ENCODE results near the gene POGK.

POGK gene

GRCh38 chr1:166838766-166839599, at the start of gene POGK:
POGK (plus strand) TSS chr1:166839475; CDS start chr1:166840957, 1,482 bp downstream.
- peaks cover 22% of the 10 kb centered on the region for H3K36me3 ChIP-seq (ENCODE audit: control insufficient read depth, insufficient read depth, low read length)

DNA sequence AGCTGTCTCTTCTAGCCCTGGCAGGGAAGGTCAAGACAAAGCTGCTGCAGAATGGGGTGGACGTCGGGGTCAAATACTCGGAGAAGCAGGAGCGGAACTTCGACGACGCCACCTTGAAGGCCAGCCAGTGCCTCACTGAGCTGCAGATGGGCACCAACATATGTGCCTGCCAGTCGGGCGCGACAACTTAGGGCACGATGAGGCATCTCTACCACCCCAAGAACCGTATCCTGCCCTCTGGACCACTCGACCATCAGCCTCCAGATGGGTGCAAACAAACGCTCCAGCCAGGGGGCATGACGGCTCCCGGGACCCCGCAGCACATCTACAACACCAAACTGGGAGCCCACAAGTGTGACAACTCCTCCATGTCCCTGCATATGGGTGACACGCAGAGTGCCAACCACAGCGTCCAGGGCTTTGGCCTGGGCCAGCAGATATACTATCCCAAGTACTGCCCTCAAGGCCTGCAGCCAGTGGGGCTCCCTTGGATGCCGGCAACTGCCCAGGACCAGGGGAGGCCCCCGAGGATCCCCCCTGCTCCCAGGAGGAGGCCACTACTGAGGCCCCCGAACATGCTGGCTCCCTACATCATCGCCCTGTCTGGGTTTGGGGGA, 42.5 kb upstream of the POGK start:
- no peak for TF ChIP-seq CTCF (IDR thresholded peaks at IDR 0.05; ENCODE audit: insufficient read depth, low read length, poor library complexity, severe bottlenecking)
- DNase-seq (ENCODE audit: extremely low read depth, insufficient read length): peak; percentile 1
- no peaks in the 10 kb centered on the region for H3K36me3 ChIP-seq (ENCODE audit: control insufficient read depth, insufficient read depth, low read length)
- no peaks in the 10 kb centered on the region for H3K27me3 ChIP-seq (replicated peaks; ENCODE audit: control insufficient read depth, insufficient read depth, low read length)
- H3K4me3 ChIP-seq (replicated peaks; ENCODE audit: low read depth, low read length): no peak overlapping the region

More at GRCh38 chr1:166838766-166839599, at the start of gene POGK:
- peak; percentile 95 for DNase-seq (ENCODE audit: extremely low read depth, insufficient read length)
- peak within 1 kb of the TSS; percentile 62 for H3K4me3 ChIP-seq (replicated peaks; ENCODE audit: low read depth, low read length)
- no peaks in the 10 kb centered on the region for H3K27me3 ChIP-seq (replicated peaks; ENCODE audit: control insufficient read depth, insufficient read depth, low read length)
- TF ChIP-seq CTCF (IDR thresholded peaks at IDR 0.05; ENCODE audit: insufficient read depth, low read length, poor library complexity, severe bottlenecking): no peak

DNA sequence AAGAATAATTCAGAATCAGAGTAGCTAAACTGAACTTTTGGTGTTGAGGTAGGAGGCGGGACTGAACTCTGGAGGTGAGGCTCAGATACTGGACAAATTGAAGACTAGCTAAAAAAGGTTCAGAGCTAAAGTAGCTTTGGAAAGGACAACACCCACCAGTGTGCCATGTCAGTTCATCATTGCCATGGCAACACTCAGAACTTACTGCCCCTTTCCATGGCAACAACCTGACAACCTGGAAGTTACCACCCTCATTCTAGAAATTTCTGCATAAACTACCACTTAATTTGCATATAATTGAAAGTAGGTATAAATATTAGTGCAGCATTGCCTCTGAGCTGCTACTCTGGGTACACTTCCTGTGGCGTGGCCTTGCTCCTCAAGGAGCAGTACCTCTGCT, 30.3 kb upstream of the POGK start:
- no peak overlapping the region for H3K4me3 ChIP-seq (replicated peaks; ENCODE audit: low read depth, low read length)
- no peak for DNase-seq (ENCODE audit: extremely low read depth, insufficient read length)
- TF ChIP-seq CTCF (IDR thresholded peaks at IDR 0.05; ENCODE audit: insufficient read depth, low read length, poor library complexity, severe bottlenecking): no peak
- H3K27me3 ChIP-seq (replicated peaks; ENCODE audit: control insufficient read depth, insufficient read depth, low read length): no peaks in the 10 kb centered on the region
- H3K36me3 ChIP-seq (ENCODE audit: control insufficient read depth, insufficient read depth, low read length): no peaks in the 10 kb centered on the region

- TF ChIP-seq CTCF (IDR thresholded peaks at IDR 0.05; ENCODE audit: insufficient read depth, low read length, poor library complexity, severe bottlenecking): no peak
- H3K27me3 ChIP-seq (replicated peaks; ENCODE audit: control insufficient read depth, insufficient read depth, low read length): no peaks in the 10 kb centered on the region; the same call in 1 of the 2 replicates
- H3K36me3 ChIP-seq (ENCODE audit: control insufficient read depth, insufficient read depth, low read length): no peaks in the 10 kb centered on the region
- DNase-seq (ENCODE audit: extremely low read depth, insufficient read length): no peak
- H3K4me3 ChIP-seq (replicated peaks; ENCODE audit: low read depth, low read length): no peak overlapping the region
Measured at GRCh38 chr1:166811691-166812090, 27.6 kb upstream of the POGK start.

- DNase-seq (ENCODE audit: extremely low read depth, insufficient read length): no peak
- Histone ChIP-seq H3K27me3 (replicated peaks; ENCODE audit: control insufficient read depth, insufficient read depth, low read length) (no peaks in the 10 kb centered on the region; the same call in 1 of the 2 replicates), H3K36me3 (ENCODE audit: control insufficient read depth, insufficient read depth, low read length) (no peaks in the 10 kb centered on the region), H3K4me3 (replicated peaks; ENCODE audit: low read depth, low read length) (no peak overlapping the region)
- TF ChIP-seq CTCF (IDR thresholded peaks at IDR 0.05; ENCODE audit: insufficient read depth, low read length, poor library complexity, severe bottlenecking): no peak
Measured at GRCh38 chr1:166813508-166814223, 25.6 kb upstream of the POGK start.
